Mesenchymal stem cell (in vitro differentiated cells and primary cell): ENCODE data around the gene TTLL12.

Experiments
- DNase-seq: peaks from one replicate; pipeline ENCODE4 v3.0.0-alpha.2; 2013
- H2AFZ ChIP-seq: one replicate; pipeline ENCODE4 v1.6.1; 2013; ENCODE audit warnings: low read depth, mild to moderate bottlenecking, control low read depth, inconsistent platforms, low read length, moderate library complexity
- H2AK5ac ChIP-seq: 2 replicates; pipeline ENCODE4 v1.6.1; 2013; ENCODE audit warnings: low read length, moderate library complexity, mild to moderate bottlenecking, inconsistent platforms; ENCODE audit not compliant: severe bottlenecking
- H2BK120ac ChIP-seq: one replicate; pipeline ENCODE4 v1.6.1; 2013; ENCODE audit warnings: low read depth, mild to moderate bottlenecking, inconsistent platforms, low read length, moderate library complexity
- H2BK12ac ChIP-seq, 2 experiments: one replicate each; pipeline ENCODE4 v1.6.1; 2013; ENCODE audit warnings: inconsistent platforms in 2 of 2, low read length in 2 of 2, mild to moderate bottlenecking in 2 of 2, moderate library complexity in 2 of 2, control low read depth in 1 of 2
- H2BK15ac ChIP-seq: one replicate; pipeline ENCODE4 v1.6.1; 2013; ENCODE audit warnings: mild to moderate bottlenecking, low read depth, inconsistent platforms; ENCODE audit not compliant: poor library complexity, severe bottlenecking
- H2BK5ac ChIP-seq: 2 replicates; pipeline ENCODE4 v1.6.1; 2013; ENCODE audit warnings: low read depth, mild to moderate bottlenecking, low read length, control low read depth, inconsistent platforms; ENCODE audit not compliant: poor library complexity, severe bottlenecking
- H3K14ac ChIP-seq, 2 experiments: one replicate each; pipeline ENCODE4 v1.6.1; 2013; ENCODE audit warnings: inconsistent platforms in 2 of 2, low read length in 2 of 2, control low read depth in 1 of 2, mild to moderate bottlenecking in 1 of 2, moderate library complexity in 1 of 2
- H3K18ac ChIP-seq, 2 experiments: one replicate each; pipeline ENCODE4 v1.6.1; 2013; ENCODE audit warnings: inconsistent platforms in 2 of 2, low read length in 2 of 2, control low read depth in 1 of 2, low read depth in 1 of 2, mild to moderate bottlenecking in 1 of 2
- H3K23ac ChIP-seq, 2 experiments: one replicate each; pipeline ENCODE4 v1.6.1; 2013; ENCODE audit warnings: inconsistent platforms in 2 of 2, low read length in 2 of 2, mild to moderate bottlenecking in 2 of 2, moderate library complexity in 2 of 2, control low read depth in 1 of 2
- H3K27ac ChIP-seq: 2 replicates; pipeline ENCODE4 v1.5.1; 2013; ENCODE audit warnings: mild to moderate bottlenecking, moderate library complexity, low read length, control low read depth, inconsistent platforms; ENCODE audit not compliant: poor library complexity, severe bottlenecking
- H3K27me3 ChIP-seq, 2 experiments: 2 replicates each; pipeline versions ENCODE4 v1.6.1 to v1.7.0; 2013; ENCODE audit warnings: low read length in 2 of 2, mild to moderate bottlenecking in 2 of 2, moderate library complexity in 2 of 2, control low read depth in 1 of 2, inconsistent platforms in 1 of 2; ENCODE audit not compliant: control insufficient read depth in 1 of 2, insufficient read depth in 1 of 2
- H3K36me3 ChIP-seq, 2 experiments: 2 replicates each; pipeline versions ENCODE4 v1.6.1 to v1.7.0; 2013; ENCODE audit warnings: low read length in 2 of 2, control low read depth in 1 of 2, inconsistent platforms in 1 of 2, low read depth in 1 of 2, mild to moderate bottlenecking in 1 of 2; ENCODE audit not compliant: insufficient read depth in 2 of 2, control insufficient read depth in 1 of 2
- H3K4ac ChIP-seq, 2 experiments: one replicate each; pipeline ENCODE4 v1.6.1; 2013; ENCODE audit warnings: inconsistent platforms in 2 of 2, low read length in 2 of 2, mild to moderate bottlenecking in 2 of 2, moderate library complexity in 2 of 2, control low read depth in 1 of 2, low read depth in 1 of 2
- H3K4me1 ChIP-seq: 2 replicates; pipeline ENCODE4 v1.6.1; 2013; ENCODE audit warnings: low read depth, low read length, control low read depth; ENCODE audit not compliant: control insufficient read depth, insufficient read depth
- H3K4me2 ChIP-seq: 2 replicates; pipeline ENCODE4 v1.6.1; 2013; ENCODE audit warnings: low read length, mild to moderate bottlenecking, inconsistent platforms; ENCODE audit not compliant: poor library complexity, severe bottlenecking
- H3K4me3 ChIP-seq, 2 experiments: 2 replicates each; pipeline versions ENCODE4 v1.5.1 to v1.7.0; 2013; ENCODE audit warnings: low read length in 2 of 2, mild to moderate bottlenecking in 2 of 2, control low read depth in 1 of 2, low read depth in 1 of 2; ENCODE audit not compliant: insufficient read depth in 1 of 2
- H3K79me1 ChIP-seq: replicated peaks from 2 replicates; pipeline ENCODE4 v1.6.1; 2013; ENCODE audit warnings: mild to moderate bottlenecking, control low read depth, low read length, inconsistent platforms; ENCODE audit not compliant: poor library complexity, severe bottlenecking
- H3K9ac ChIP-seq: 2 replicates; pipeline ENCODE4 v1.7.0; 2013; ENCODE audit warnings: mild to moderate bottlenecking, low read length, moderate library complexity
- H3K9me3 ChIP-seq: 2 replicates; pipeline ENCODE4 v1.7.0; 2013; ENCODE audit warnings: mild to moderate bottlenecking, low read length; ENCODE audit not compliant: control insufficient read depth
- H4K8ac ChIP-seq: one replicate; pipeline ENCODE4 v1.6.1; 2013; ENCODE audit warnings: inconsistent platforms, mild to moderate bottlenecking, low read length, moderate library complexity
- H4K91ac ChIP-seq: one replicate; pipeline ENCODE4 v1.6.1; 2013; ENCODE audit warnings: mild to moderate bottlenecking, low read length, inconsistent platforms
- WGBS: methylation state at CpG from one replicate; pipeline ENCODE4 v1.1.7; 2013; ENCODE audit warnings: mixed read lengths; 5-methylcytosine and 5-hydroxymethylcytosine counted together

The TTLL12 gene

GRCh38 chr22:43131773-43132501, 55.0 kb downstream of the TTLL12 start:
- Histone ChIP-seq H3K36me3 (peaks cover 51 to 64% of the 10 kb centered on the region in 2 experiments), H2AFZ (no peak overlapping the region), H3K27me3 (peaks cover 0 to 3% of the 10 kb centered on the region in 2 experiments), H3K27ac (no peak overlapping the region), H2BK15ac (no peak overlapping the region), H3K4ac (no peak overlapping the region), H3K4me1 (peaks cover 24% of the 10 kb centered on the region), H4K8ac (no peak overlapping the region), H3K9ac (no peak overlapping the region), H3K9me3 (no peaks in the 10 kb centered on the region), H3K79me1 (peaks cover 20% of the 10 kb centered on the region), H3K18ac (no peak overlapping the region), H3K4me2 (no peak overlapping the region), H3K23ac (no peak overlapping the region), H3K4me3 (no peak overlapping the region), H2AK5ac (no peak overlapping the region), H4K91ac (no peak overlapping the region), H2BK5ac (no peak overlapping the region), H2BK12ac (no peak overlapping the region), H3K14ac (no peak overlapping the region), H2BK120ac (no peak overlapping the region)
- no peak for DNase-seq
- WGBS: 96% methylated on average over 17 of the region's 17 CpGs

GRCh38 chr22:43129426-43130425, 57.2 kb downstream of the TTLL12 start:
- Histone ChIP-seq H3K4ac (no peak overlapping the region), H3K9me3 (no peaks in the 10 kb centered on the region), H2BK5ac (no peak overlapping the region), H2BK120ac (no peak overlapping the region), H3K4me2 (no peak overlapping the region), H2BK15ac (no peak overlapping the region), H2AK5ac (no peak overlapping the region), H3K14ac (no peak overlapping the region), H3K27ac (no peak overlapping the region), H3K4me3 (no peak overlapping the region), H3K23ac (no peak overlapping the region), H4K91ac (no peak overlapping the region), H3K18ac (no peak overlapping the region), H3K27me3 (peaks cover 0 to 3% of the 10 kb centered on the region in 2 experiments), H2BK12ac (no peak overlapping the region), H3K4me1 (peaks cover 34% of the 10 kb centered on the region), H2AFZ (no peak overlapping the region), H3K36me3 (peaks cover 32 to 44% of the 10 kb centered on the region in 2 experiments), H3K79me1 (peaks cover 12% of the 10 kb centered on the region), H3K9ac (no peak overlapping the region), H4K8ac (no peak overlapping the region)
- 84% methylated on average over 14 of the region's 16 CpGs for WGBS
- DNase-seq: no peak

- H3K79me1 ChIP-seq: peaks cover 8% of the 10 kb centered on the region
- H3K4me1 ChIP-seq: peaks cover 37% of the 10 kb centered on the region
- no peaks in the 10 kb centered on the region for H3K9me3 ChIP-seq
- H3K23ac ChIP-seq: no peak overlapping the region
- H3K4me2 ChIP-seq: no peak overlapping the region
- H3K27ac ChIP-seq: no peak overlapping the region
- H2BK120ac ChIP-seq: no peak overlapping the region
- H3K9ac ChIP-seq: no peak overlapping the region
- WGBS: 78% methylated on average over 19 of the region's 20 CpGs
- peak overlapping the region; percentile 54 for H4K91ac ChIP-seq
- H2BK12ac ChIP-seq: no peak overlapping the region
- no peak overlapping the region for H2BK15ac ChIP-seq
- no peak overlapping the region for H3K4ac ChIP-seq
- no peak overlapping the region for H2AFZ ChIP-seq
- H3K4me3 ChIP-seq: no peak overlapping the region
- no peak overlapping the region for H2BK5ac ChIP-seq
- no peak overlapping the region for H3K18ac ChIP-seq
- H2AK5ac ChIP-seq: peak overlapping the region; percentile 44
- no peak for DNase-seq
- peaks cover 24 to 37% of the 10 kb centered on the region in 2 experiments for H3K36me3 ChIP-seq
- H3K14ac ChIP-seq: no peak overlapping the region
- peaks cover 0 to 3% of the 10 kb centered on the region in 2 experiments for H3K27me3 ChIP-seq
- H4K8ac ChIP-seq: peak overlapping the region; percentile 24
Measured at GRCh38 chr22:43128928-43129424, 58.0 kb downstream of the TTLL12 start.

GRCh38 chr22:43128116-43128515, 58.8 kb downstream of the TTLL12 start:
- peaks cover 19 to 32% of the 10 kb centered on the region in 2 experiments for H3K36me3 ChIP-seq
- H2BK120ac ChIP-seq: no peak overlapping the region
- peaks cover 37% of the 10 kb centered on the region for H3K4me1 ChIP-seq
- no peak for DNase-seq
- H3K23ac ChIP-seq: no peak overlapping the region
- no peak overlapping the region for H3K4ac ChIP-seq
- H3K18ac ChIP-seq: no peak overlapping the region
- no peak overlapping the region for H2BK12ac ChIP-seq
- H3K4me2 ChIP-seq: no peak overlapping the region
- H3K9ac ChIP-seq: no peak overlapping the region
- 95% methylated on average over 13 of the region's 13 CpGs for WGBS
- no peak overlapping the region for H4K8ac ChIP-seq
- H2BK15ac ChIP-seq: no peak overlapping the region
- no peak overlapping the region for H2BK5ac ChIP-seq
- no peak overlapping the region for H2AFZ ChIP-seq
- H3K79me1 ChIP-seq: peaks cover 8% of the 10 kb centered on the region
- peaks cover 0 to 3% of the 10 kb centered on the region in 2 experiments for H3K27me3 ChIP-seq
- H2AK5ac ChIP-seq: peak overlapping the region; percentile 57
- H3K4me3 ChIP-seq: no peak overlapping the region
- H3K9me3 ChIP-seq: no peaks in the 10 kb centered on the region
- H4K91ac ChIP-seq: no peak overlapping the region
- H3K27ac ChIP-seq: no peak overlapping the region
- no peak overlapping the region for H3K14ac ChIP-seq
